GM18870 (cell line): Measurements from ENCODE around the gene ATP8A2.
"Not testable (repeated sequence)": the region's sequence is repeated elsewhere in the genome, so short reads cannot be mapped to it uniquely, and the experiment has no call there.

Source experiments
- ATAC-seq: cut with Tn5 transposase; IDR thresholded peaks from one replicate; pipeline ENCODE4 v1.9.1; 2021; ENCODE audit warnings: moderate library complexity; ENCODE audit not compliant: unreplicated experiment

Gene ATP8A2

GRCh38 chr13:25945596-25945995, 573.8 kb downstream of the ATP8A2 start:
- ATAC-seq = no peak

DNA sequence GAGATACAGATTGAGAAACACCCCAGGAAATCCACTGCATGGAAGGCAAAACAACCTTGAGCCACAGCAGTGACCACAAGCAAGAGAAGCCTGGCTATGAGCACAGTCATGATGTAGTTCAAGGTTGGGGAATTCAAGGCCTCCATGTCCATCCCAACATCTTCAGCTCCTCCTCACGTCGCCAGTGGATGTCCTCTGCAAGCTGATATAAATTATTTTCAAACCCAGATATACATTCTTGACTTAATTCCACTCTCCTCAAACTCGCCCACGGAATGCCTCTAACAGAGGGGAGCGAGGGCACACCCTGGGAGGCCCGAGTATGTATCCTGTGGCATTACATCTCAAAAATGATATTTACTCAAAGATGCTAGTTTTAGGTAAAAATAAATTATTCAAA, 574.5 kb downstream of the ATP8A2 start:
- ATAC-seq = no peak

DNA sequence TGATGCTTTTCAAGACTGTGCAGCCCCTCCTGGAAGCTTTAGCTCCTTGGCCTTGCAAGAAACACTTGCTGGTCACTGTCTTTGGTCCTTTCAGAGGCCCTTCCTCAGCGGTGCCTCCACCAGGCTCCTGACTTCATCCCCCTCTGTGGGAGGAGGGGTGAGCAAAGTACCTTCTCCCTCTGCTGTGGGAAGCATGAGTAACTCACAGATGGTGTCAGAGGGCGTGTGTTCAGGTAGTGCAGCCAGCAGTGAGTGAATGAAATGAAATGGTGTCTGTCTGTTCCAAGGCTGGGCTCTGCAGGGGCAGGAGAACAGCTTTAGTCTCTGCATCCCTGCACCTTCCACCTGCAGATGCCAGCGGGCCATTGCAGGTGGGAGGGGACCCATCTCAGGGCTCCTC, 577.1 kb downstream of the ATP8A2 start:
- ATAC-seq = no peak

- no peak for ATAC-seq
Observed at GRCh38 chr13:25951831-25952230, 580.1 kb downstream of the ATP8A2 start.

DNA sequence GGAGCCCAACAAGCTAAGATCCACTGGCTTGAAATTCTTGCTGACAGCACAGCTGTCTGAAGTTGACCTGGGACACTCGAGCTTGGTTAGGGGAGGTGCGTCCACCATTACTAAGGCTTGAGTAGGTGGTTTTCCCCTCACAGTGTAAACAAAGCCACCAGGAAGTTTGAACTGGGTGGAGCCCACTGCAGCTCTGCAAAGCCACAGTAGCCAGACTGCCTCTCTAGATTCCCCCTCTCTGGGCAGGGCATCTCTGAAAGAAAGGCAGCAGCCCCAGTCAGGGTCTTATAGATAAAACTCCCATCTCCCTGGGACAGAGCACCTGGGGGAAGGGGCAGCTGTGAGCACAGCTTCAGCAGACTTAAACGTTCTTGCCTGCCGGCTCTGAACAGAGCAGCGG, 582.3 kb downstream of the ATP8A2 start:
- ATAC-seq = not testable (repeated sequence)

DNA sequence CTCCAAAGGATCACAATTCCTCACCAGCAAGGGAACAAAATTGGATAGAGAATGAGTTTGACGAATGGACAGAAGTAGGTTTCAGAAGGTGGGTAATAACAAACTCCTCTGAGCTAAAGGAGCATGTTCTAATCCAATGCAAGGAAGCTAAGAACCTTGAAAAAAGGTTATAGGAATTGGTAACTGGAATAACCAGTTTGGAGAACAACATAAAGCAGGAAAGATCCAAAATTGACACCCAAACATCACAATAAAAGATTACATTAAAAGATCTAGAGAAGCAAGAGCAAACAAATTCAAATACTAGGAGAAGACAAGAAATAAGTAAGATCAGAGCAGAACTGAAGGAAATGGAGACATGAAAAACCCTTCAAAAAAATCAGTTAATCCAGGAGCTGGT, 583.2 kb downstream of the ATP8A2 start:
- not testable (repeated sequence) for ATAC-seq

DNA sequence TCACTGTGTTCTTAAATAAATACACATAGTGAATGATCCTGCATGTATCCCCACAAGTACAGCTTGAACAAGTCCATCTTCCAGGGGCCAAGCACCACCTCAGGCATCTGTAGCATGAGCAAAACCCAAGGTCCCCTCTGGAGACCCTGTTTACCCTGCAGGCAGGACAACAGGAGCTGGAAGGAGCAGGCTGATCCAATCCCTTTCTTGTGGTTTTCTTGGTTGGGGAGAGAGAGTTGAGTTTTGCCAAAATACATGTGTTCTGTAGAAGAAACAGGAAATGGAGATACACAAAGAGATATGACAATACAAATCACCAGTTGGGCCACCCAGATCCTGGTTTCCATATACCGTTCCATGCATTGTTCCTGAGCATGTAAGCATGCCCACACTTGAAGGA, 587.2 kb downstream of the ATP8A2 start:
- no peak for ATAC-seq

GRCh38 chr13:25961294-25961693, 589.5 kb downstream of the ATP8A2 start:
- ATAC-seq = no peak

DNA sequence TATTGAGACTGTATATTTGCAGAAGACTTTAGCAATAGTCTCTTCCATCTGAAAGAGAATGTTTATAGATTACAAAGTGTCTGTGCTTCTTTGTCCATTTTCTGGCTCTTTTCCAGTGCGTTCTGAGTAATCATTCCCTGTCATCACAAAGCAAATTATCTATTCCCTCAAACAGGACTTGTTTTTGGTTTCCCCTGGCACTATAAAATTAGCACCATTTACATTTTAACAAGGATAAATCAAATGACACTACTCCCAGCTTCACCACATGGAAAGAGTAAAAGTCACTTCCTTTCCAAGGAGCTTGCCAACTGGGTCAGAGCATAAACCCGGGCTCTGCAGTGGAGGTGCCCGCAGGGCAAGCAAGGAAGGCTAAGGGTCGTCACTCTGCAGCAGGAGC, 591.9 kb downstream of the ATP8A2 start:
- no peak for ATAC-seq

DNA sequence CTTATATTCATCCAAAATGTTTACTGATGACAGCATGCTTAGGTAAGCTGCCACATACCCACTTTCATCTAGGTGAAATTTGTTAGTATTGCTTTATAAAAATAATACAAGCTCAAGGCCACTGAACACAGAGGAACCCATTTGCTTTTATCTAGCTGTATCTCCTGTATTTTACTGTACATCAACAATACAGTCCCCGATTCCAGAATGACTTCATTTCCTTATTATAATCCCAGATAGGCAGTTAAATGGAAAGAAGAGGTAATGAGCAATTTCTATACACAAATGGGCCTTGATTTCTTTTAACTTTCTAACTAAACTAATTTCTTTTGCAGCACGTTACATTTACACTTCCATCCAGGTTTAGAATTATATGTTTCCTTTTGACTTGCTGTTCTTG, 593.8 kb downstream of the ATP8A2 start:
- no peak for ATAC-seq

DNA sequence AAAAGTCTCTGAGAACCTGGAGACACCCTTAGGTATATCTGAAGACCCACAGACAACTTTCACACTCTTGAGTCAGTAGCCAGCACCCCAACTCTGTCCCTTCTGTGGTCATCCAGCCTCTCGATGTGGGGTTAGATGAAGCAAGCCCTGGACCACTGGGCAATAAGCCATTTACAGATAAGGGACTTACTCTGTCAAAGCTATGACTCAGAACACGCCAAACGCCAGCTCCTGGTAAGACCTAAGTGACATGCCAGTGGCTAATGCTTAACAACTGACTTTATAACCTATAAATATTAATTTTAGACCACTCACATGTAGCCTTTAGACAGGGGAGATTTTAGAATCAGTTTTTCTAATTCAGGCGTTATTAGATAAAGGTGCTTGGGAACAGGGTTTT, 594.3 kb downstream of the ATP8A2 start:
- ATAC-seq = no peak

DNA sequence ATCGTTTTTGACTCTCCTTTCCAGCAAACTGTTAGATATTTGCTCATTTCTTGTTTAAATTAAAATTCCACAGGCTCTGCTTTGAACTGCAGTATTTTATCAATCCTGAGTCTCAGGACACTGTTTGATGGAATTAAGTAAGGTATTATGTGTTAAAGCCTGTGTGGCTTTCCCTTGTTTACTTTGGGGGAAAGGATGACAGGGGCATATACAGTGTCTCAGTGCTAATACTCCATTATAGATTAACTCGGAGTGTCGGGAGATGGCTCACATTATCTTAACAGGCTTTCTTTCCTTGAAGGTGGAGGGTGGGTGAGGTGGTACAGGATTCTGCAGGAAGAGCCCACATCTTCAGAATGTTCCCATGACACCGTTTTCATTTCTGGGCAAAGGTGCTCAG, 595.4 kb downstream of the ATP8A2 start:
- ATAC-seq = no peak

- no peak for ATAC-seq
Observed at GRCh38 chr13:25971047-25971446, 599.3 kb downstream of the ATP8A2 start.

DNA sequence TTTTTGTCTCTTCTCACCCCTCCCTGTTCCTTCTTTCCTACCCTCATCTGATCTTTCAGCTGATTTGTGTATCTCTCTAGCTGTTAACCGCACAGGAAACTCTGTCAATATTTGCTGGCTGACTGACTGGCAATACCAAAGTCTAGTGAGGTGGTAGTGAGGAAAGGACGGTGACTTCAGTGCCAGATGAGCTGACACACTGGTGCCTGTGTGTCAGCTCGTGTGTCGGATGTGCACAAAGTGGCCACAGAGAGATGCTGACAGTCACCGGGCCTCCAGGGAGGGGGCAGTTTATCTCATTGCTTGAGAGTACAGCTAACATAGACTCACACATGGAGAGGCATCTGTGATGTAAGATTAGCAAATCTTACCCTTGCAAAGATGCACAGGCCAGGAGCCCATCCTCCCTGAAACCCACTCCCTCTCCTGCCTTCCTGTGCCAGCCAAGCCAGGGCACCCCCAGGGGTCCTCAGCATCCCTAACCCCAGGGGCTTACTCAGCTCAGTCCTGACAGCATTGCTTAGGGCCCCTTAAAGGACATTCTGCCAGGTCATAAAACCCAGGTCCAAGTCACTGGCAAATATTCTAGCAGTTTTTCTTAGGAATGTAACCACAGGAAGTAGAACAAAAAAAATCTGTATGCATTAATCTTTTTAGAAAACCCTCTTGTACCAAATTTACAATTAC, 599.8 kb downstream of the ATP8A2 start:
- no peak for ATAC-seq

GRCh38 chr13:25973085-25973484, 601.3 kb downstream of the ATP8A2 start:
- no peak for ATAC-seq

DNA sequence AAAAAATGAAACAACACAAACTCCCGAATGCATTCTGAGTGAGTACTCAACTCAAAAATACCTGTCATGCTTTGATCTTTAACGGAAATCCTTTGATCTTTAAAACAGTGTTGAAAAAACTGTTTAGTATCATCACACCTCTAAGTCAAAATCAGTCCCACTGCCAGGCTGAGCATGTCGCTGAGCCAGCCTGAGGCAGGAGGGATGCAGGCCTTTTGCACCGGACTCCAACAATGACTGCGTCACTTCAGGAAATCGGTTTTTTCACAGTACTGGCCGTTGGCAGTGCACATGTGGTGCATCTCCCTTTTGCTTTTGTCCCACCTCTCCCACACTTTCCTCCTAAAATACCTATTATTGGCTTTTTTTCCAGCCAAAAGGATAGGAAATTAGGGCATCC, 601.8 kb downstream of the ATP8A2 start:
- ATAC-seq = no peak

DNA sequence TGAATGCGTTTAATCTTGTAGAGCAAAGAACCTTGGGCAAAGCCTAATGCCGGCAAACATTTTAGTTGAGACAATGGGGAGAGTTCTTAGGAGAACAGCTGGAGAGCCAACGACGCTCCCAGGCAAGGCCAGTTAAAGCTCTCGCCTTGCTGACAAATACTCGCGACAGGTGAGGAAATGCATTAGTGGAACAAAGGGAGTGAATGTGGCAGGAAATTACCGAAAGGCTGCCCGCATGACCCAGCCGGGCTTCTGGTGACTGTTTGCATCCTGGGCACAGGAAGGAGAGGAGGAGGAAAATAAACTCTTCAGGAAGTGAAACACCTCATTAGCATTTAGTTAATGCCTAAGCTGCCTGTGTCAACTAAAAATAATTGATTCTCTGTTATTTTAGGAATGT, 605.4 kb downstream of the ATP8A2 start:
- no peak for ATAC-seq

DNA sequence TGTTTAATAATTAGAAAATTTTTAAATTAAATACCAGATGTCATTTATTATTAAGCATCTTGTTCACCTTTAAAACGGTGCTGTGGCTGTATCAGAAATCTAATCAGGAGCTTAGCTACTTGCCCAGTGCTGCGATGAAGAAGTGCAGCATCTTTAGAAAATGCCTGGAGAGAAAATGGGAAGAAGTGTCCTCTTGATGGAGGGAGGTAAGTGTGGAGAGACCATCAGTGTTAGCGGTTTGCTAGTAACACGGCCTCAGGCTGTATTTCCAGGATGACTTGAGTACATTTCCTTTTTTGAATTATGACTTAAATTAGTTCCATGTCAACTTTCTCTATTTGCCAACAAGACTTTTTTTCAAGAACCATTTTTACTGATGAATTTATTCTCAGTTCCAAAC, 605.9 kb downstream of the ATP8A2 start:
- no peak for ATAC-seq

DNA sequence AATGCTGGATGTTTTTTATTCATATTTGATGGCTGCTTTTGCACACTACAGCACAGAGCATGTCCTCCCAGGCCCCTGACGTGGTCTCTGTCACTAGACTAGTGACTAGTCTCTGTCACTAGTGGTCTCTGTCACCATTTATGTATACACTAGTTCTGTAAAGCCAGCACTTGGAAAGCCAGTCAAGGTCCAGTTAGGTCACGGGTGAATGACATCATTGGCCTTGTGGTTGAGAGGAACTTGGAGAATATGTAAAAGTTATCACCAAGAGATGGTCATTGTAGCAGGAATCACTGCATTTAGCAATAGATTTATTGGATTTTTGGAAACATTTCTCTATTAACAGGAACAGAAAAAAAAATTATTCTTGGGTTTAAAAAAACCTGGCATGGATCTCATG, 607.2 kb downstream of the ATP8A2 start:
- no peak for ATAC-seq

DNA sequence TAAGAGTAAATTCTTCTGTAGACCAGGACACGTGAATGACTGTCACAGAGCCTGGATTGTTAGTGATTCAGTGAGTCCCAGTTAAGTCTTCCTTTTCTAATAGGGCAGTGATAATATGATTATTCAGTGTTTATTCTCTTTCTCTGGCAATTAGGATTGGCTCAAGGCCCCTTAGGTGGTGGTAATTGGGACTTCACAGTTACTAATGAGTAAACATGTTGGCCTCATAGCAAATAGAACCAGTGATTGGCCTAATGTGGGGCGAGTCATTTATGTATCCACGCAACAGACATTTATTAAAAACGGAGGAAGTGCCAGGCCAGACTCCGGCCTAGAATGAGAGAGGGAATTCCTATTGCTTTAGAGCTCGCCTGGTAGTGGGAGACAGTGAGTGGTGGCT, 607.6 kb downstream of the ATP8A2 start:
- ATAC-seq = no peak

- no peak for ATAC-seq
Observed at GRCh38 chr13:25980255-25980654, 608.5 kb downstream of the ATP8A2 start.

GRCh38 chr13:25981060-25981459, 609.3 kb downstream of the ATP8A2 start:
- no peak for ATAC-seq

- ATAC-seq = no peak
Observed at GRCh38 chr13:25982907-25983306, 611.1 kb downstream of the ATP8A2 start.
